HepG2 (cell line): ENCODE results near the gene VPS11. TPM values are rescaled to one million over a fixed set of nuclear protein-coding genes. Genes with fewer than 3 reads are reported as not detected.
A peak's percentile ranks its signal among the peaks of the same experiment; 100 is the strongest.

ENCODE experiments used
- ARNT2 ChIP-seq: sonication (generic); formaldehyde crosslinking; IDR thresholded peaks from 2 replicates; pipeline ENCODE4 v1.8.0; 2022; ENCODE audit warnings: mild to moderate bottlenecking, low read depth, missing genetic modification reagents, moderate library complexity
- FOXJ3 ChIP-seq: sonication (generic); formaldehyde crosslinking; IDR thresholded peaks from 2 replicates; pipeline ENCODE4 v1.4.0; 2020; ENCODE audit warnings: missing genetic modification reagents, mild to moderate bottlenecking, borderline replicate concordance
- FOXO1 ChIP-seq: sonication (generic); formaldehyde crosslinking; IDR thresholded peaks from 2 replicates; pipeline ENCODE4 v1.4.0; 2020; ENCODE audit warnings: missing genetic modification reagents
- KLF16 ChIP-seq, 2 experiments: sonication (generic) in 1 of 2; formaldehyde crosslinking in 1 of 2; IDR thresholded peaks; 2 replicates each; pipeline versions ENCODE4 v1.6.1 to v1.8.0; 2016 to 2023; ENCODE audit warnings: missing genetic modification reagents in 2 of 2, missing compliant biosample characterization in 1 of 2
- MAFK ChIP-seq, 2 experiments: IDR thresholded peaks in 1 of 2; conservative IDR thresholded peaks in 1 of 2; 2 replicates each; pipeline ENCODE4 v1.6.1; 2011; ENCODE audit warnings: improper control_type of control experiment in 2 of 2, low read length in 2 of 2
- NAIF1 ChIP-seq: sonication (generic); formaldehyde crosslinking; IDR thresholded peaks from 2 replicates; pipeline ENCODE4 v1.5.0; 2020; ENCODE audit warnings: mild to moderate bottlenecking, missing genetic modification reagents, borderline replicate concordance
- NFATC3 ChIP-seq: sonication (generic); formaldehyde crosslinking; IDR thresholded peaks from 2 replicates; pipeline ENCODE4 v1.5.1; 2020; ENCODE audit warnings: mild to moderate bottlenecking, missing genetic modification reagents
- NFYB ChIP-seq: sonication (generic); formaldehyde crosslinking; IDR thresholded peaks from 2 replicates; pipeline ENCODE4 v1.4.0; 2020; ENCODE audit warnings: missing genetic modification reagents
- PCBP1 ChIP-seq: fragments of 200-400 bp; formaldehyde crosslinking; IDR thresholded peaks from 2 replicates; pipeline ENCODE4 v1.6.1; 2017; ENCODE audit warnings: mild to moderate bottlenecking, low read depth, low read length, borderline replicate concordance
- PHB2 ChIP-seq: fragments of 450-650 bp; IDR thresholded peaks from 2 replicates; pipeline ENCODE4 v1.6.1; 2018; ENCODE audit not compliant: partially characterized antibody
- SALL1 ChIP-seq: sonication (generic); formaldehyde crosslinking; IDR thresholded peaks from 2 replicates; pipeline ENCODE4 v1.8.0; 2022; ENCODE audit warnings: mild to moderate bottlenecking, missing genetic modification reagents
- SMYD3 ChIP-seq: sonication (generic); formaldehyde crosslinking; IDR thresholded peaks from 2 replicates; pipeline ENCODE4 v1.8.1; 2023; ENCODE audit warnings: mild to moderate bottlenecking, missing genetic modification reagents
- SP140L ChIP-seq: sonication (generic); formaldehyde crosslinking; IDR thresholded peaks from 2 replicates; pipeline ENCODE4 v1.4.0; 2020; ENCODE audit warnings: missing genetic modification reagents, borderline replicate concordance
- STAG1 ChIP-seq: sonication (generic); formaldehyde crosslinking; IDR thresholded peaks from 2 replicates; pipeline ENCODE4 v1.4.0; 2020; ENCODE audit warnings: missing genetic modification reagents
- ZFAT ChIP-seq: sonication (generic); formaldehyde crosslinking; conservative IDR thresholded peaks from 2 replicates; pipeline ENCODE4 v1.8.1; 2023; ENCODE audit warnings: missing genetic modification reagents, inconsistent platforms
- ZNF292 ChIP-seq: sonication (generic); formaldehyde crosslinking; IDR thresholded peaks from 2 replicates; pipeline ENCODE4 v1.8.1; 2022; ENCODE audit warnings: mild to moderate bottlenecking, low read depth, missing genetic modification reagents, borderline replicate concordance
- ZNF326 ChIP-seq: sonication (generic); formaldehyde crosslinking; IDR thresholded peaks from 2 replicates; pipeline ENCODE4 v1.4.0; 2020; ENCODE audit warnings: missing genetic modification reagents, borderline replicate concordance
- ZNF460 ChIP-seq: sonication (generic); formaldehyde crosslinking; IDR thresholded peaks from 2 replicates; pipeline ENCODE4 v1.5.1; 2020; ENCODE audit warnings: missing genetic modification reagents, mild to moderate bottlenecking, borderline replicate concordance
- ZNF782 ChIP-seq: sonication (generic); formaldehyde crosslinking; IDR thresholded peaks from 2 replicates; pipeline ENCODE4 v1.4.0; 2020; ENCODE audit warnings: missing genetic modification reagents, mild to moderate bottlenecking, borderline replicate concordance
- polyA plus RNA-seq, 8 experiments: library from polyadenylated mRNA; depleted of rRNA in 3 of 8; stranded (reverse) in 7 of 8; unstranded in 1 of 8; fragments of >200 nt; fragmentation: Illumina TruSeq in 4 of 8; extraction: Trizol in 4 of 8; gene quantifications; 2 replicates each; pipeline versions ENCODE4 v1.2.1 to v1.2.3, GENCODE V29; 2011 to 2016; ENCODE audit warnings: low read depth in 4 of 8, missing spikeins in 1 of 8, mixed read lengths in 1 of 8; ENCODE audit not compliant: insufficient read depth in 1 of 8
- total RNA-seq, 5 experiments: library from RNA; depleted of rRNA; stranded (reverse); fragments of >200 nt; fragmentation: Illumina TruSeq; extraction: Trizol; gene quantifications; 2 replicates each; pipeline ENCODE4 v1.2.3, GENCODE V29; 2016; ENCODE audit warnings: low read depth in 1 of 5
- TF ChIP-seq, protein P1 (sequence below): sonication (generic); formaldehyde crosslinking; IDR thresholded peaks from 2 replicates; pipeline ENCODE4 v1.5.0; 2020; ENCODE audit warnings: missing genetic modification reagents, mild to moderate bottlenecking, borderline replicate concordance
- TF ChIP-seq, protein P2 (sequence below): sonication (generic); formaldehyde crosslinking; IDR thresholded peaks from 2 replicates; pipeline ENCODE4 v1.9.0; 2021; ENCODE audit warnings: missing genetic modification reagents, borderline replicate concordance
- TF ChIP-seq, protein P3 (sequence below): sonication (generic); formaldehyde crosslinking; IDR thresholded peaks from 2 replicates; pipeline ENCODE4 v1.4.0; 2020; ENCODE audit warnings: mild to moderate bottlenecking, missing genetic modification reagents
- TF ChIP-seq, protein P4 (sequence below): sonication (generic); formaldehyde crosslinking; IDR thresholded peaks from 2 replicates; pipeline ENCODE4 v1.4.0; 2020; ENCODE audit warnings: missing genetic modification reagents

VPS11 gene
- total and polyA plus RNA-seq, 2 of the 13 experiments (the other 11 are each of a cell fraction or from before 2014, with no cell fraction given), result 13.7 to 21.6 TPM

DNA sequence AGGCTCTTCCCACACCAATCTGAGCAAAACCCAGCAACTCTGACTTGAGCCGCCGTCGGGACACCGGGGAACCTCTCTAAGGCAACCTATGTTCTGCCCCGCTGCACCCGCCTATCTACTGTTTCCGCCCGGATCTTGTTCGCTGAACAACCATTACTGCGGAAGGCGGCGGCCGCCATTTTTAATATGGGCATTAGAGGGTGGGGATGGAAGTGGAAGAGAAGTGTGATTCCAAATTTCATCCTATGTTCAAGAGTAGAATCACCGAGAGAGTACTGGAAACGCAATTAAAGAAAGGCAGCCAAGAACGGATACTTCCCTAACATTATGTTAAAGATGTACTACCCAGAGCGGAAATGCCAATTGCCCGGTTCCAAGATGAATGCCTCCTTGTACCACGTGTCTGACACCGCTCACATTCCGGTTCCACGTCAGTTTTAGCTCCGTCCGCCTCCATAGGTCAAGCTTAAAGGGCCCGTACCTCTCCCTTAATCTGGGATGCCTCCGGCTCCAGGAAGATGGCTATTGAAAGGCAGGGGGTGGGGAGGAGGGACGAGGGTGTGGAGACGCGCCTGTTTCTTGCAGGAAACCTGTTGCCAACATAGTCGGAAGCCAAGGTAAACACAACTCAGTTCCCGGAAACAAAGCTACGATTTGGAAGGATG lies 34.3 kb downstream of the VPS11 start, which contains the start of gene DPAGT1 (continued):
- TF ChIP-seq, protein P1, sequence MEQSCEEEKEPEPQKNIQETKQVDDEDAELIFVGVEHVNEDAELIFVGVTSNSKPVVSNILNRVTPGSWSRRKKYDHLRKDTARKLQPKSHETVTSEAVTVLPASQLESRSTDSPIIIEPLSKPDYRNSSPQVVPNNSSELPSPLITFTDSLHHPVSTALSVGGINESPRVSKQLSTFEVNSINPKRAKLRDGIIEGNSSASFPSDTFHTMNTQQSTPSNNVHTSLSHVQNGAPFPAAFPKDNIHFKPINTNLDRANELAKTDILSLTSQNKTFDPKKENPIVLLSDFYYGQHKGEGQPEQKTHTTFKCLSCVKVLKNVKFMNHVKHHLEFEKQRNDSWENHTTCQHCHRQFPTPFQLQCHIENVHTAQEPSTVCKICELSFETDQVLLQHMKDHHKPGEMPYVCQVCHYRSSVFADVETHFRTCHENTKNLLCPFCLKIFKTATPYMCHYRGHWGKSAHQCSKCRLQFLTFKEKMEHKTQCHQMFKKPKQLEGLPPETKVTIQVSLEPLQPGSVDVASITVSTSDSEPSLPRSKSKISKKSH, result no peak
- TF ChIP-seq, protein P2, sequence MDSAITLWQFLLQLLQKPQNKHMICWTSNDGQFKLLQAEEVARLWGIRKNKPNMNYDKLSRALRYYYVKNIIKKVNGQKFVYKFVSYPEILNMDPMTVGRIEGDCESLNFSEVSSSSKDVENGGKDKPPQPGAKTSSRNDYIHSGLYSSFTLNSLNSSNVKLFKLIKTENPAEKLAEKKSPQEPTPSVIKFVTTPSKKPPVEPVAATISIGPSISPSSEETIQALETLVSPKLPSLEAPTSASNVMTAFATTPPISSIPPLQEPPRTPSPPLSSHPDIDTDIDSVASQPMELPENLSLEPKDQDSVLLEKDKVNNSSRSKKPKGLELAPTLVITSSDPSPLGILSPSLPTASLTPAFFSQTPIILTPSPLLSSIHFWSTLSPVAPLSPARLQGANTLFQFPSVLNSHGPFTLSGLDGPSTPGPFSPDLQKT, result no peak
- TF ChIP-seq SALL1 (CRISPR knock-in tag), result peak; percentile 35; the same call in 1 of the 2 replicates
- TF ChIP-seq, protein P3, sequence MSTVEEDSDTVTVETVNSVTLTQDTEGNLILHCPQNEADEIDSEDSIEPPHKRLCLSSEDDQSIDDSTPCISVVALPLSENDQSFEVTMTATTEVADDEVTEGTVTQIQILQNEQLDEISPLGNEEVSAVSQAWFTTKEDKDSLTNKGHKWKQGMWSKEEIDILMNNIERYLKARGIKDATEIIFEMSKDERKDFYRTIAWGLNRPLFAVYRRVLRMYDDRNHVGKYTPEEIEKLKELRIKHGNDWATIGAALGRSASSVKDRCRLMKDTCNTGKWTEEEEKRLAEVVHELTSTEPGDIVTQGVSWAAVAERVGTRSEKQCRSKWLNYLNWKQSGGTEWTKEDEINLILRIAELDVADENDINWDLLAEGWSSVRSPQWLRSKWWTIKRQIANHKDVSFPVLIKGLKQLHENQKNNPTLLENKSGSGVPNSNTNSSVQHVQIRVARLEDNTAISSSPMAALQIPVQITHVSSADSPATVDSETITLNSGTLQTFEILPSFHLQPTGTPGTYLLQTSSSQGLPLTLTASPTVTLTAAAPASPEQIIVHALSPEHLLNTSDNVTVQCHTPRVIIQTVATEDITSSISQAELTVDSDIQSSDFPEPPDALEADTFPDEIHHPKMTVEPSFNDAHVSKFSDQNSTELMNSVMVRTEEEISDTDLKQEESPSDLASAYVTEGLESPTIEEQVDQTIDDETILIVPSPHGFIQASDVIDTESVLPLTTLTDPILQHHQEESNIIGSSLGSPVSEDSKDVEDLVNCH (CRISPR knock-in tag), result no peak
- no peak for TF ChIP-seq SMYD3 (CRISPR knock-in tag)
- TF ChIP-seq FOXJ3, result 0 out of 2 replicates have a peak, but pooled peaks have one; percentile 13
- peak in 1 of 2 experiments; percentile 37; a peak in 2 of 4 replicates for TF ChIP-seq MAFK (conservative IDR thresholded peaks at IDR 0.05 in 1 of 2, IDR thresholded peaks at IDR 0.05 in 1 of 2; ENCODE audit: low read length in 2 of 2)
- TF ChIP-seq PCBP1, result 0 out of 2 replicates have a peak, but pooled peaks have one; percentile 32
- TF ChIP-seq PHB2, result no peak
- TF ChIP-seq ARNT2 (CRISPR knock-in tag), result 0 out of 2 replicates have a peak, but pooled peaks have one; percentile 40
- no peak for TF ChIP-seq KLF16 (CRISPR knock-in tag; IDR thresholded peaks at IDR 0.05)
- TF ChIP-seq ZNF292 (CRISPR knock-in tag), result no peak
- no peak for TF ChIP-seq NFATC3 (CRISPR knock-in tag)
- TF ChIP-seq STAG1 (CRISPR knock-in tag), result no peak
- TF ChIP-seq ZFAT (CRISPR knock-in tag), result no peak
- TF ChIP-seq, protein P4, sequence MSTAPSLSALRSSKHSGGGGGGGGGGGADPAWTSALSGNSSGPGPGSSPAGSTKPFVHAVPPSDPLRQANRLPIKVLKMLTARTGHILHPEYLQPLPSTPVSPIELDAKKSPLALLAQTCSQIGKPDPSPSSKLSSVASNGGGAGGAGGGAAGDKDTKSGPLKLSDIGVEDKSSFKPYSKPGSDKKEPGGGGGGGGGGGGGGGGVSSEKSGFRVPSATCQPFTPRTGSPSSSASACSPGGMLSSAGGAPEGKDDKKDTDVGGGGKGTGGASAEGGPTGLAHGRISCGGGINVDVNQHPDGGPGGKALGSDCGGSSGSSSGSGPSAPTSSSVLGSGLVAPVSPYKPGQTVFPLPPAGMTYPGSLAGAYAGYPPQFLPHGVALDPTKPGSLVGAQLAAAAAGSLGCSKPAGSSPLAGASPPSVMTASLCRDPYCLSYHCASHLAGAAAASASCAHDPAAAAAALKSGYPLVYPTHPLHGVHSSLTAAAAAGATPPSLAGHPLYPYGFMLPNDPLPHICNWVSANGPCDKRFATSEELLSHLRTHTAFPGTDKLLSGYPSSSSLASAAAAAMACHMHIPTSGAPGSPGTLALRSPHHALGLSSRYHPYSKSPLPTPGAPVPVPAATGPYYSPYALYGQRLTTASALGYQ (CRISPR knock-in tag), result 0 out of 2 replicates have a peak, but pooled peaks have one; percentile 7
- no peak for TF ChIP-seq ZNF460
- TF ChIP-seq SP140L, result no peak
- peak; percentile 24; the same call in 1 of the 2 replicates for TF ChIP-seq NAIF1 (CRISPR knock-in tag)
- no peak for TF ChIP-seq ZNF326
- TF ChIP-seq FOXO1 (CRISPR knock-in tag), result no peak
- peak; percentile 31; the same call in 1 of the 2 replicates for TF ChIP-seq NFYB
- TF ChIP-seq ZNF782 (CRISPR knock-in tag), result no peak
